GM15510 (cell line): ENCODE data around the gene TAC4.

Experiments
- POLR2A ChIP-seq: IDR thresholded peaks from 3 replicates; pipeline ENCODE4 v1.6.1; 2011; ENCODE audit warnings: borderline replicate concordance; ENCODE audit not compliant: insufficient read length; ENCODE audit errors: extremely low read depth

Gene TAC4

GRCh38 chr17:49858796-49859195, 10.9 kb upstream of the TAC4 start:
- no peak for TF ChIP-seq POLR2A

- TF ChIP-seq POLR2A, result no peak
Measured at GRCh38 chr17:49854126-49854525, 6.3 kb upstream of the TAC4 start.

- no peak for TF ChIP-seq POLR2A
Measured at GRCh38 chr17:49853470-49854015, 5.7 kb upstream of the TAC4 start.

GRCh38 chr17:49851387-49852291, 3.8 kb upstream of the TAC4 start:
- TF ChIP-seq POLR2A, result no peak

- no peak for TF ChIP-seq POLR2A
Measured at GRCh38 chr17:49850772-49851386, 3.0 kb upstream of the TAC4 start.

GRCh38 chr17:49850218-49850610, 2.3 kb upstream of the TAC4 start:
- no peak for TF ChIP-seq POLR2A

- TF ChIP-seq POLR2A, result no peak
Measured at GRCh38 chr17:49848739-49849138, 870 bp upstream of the TAC4 start.

GRCh38 chr17:49846938-49847712, 744 bp downstream of the TAC4 start:
- no peak for TF ChIP-seq POLR2A

- no peak for TF ChIP-seq POLR2A
Measured at GRCh38 chr17:49845321-49845720, 2.5 kb downstream of the TAC4 start.

- no peak for TF ChIP-seq POLR2A
Measured at GRCh38 chr17:49843774-49844350, 4.0 kb downstream of the TAC4 start.

- no peak for TF ChIP-seq POLR2A
Measured at GRCh38 chr17:49842846-49843245, 5.0 kb downstream of the TAC4 start.

- no peak for TF ChIP-seq POLR2A
Measured at GRCh38 chr17:49842371-49842770, 5.5 kb downstream of the TAC4 start.

GRCh38 chr17:49841548-49841947, 6.3 kb downstream of the TAC4 start:
- no peak for TF ChIP-seq POLR2A

GRCh38 chr17:49839455-49839854, 8.4 kb downstream of the TAC4 start:
- TF ChIP-seq POLR2A, result no peak
